Vagina (tissue), 2 donors: ENCODE results near the gene DNAJB1. TPM values are rescaled to one million over a fixed set of nuclear protein-coding genes. Genes with fewer than 3 reads are reported as not detected.
A peak's percentile ranks its signal among the peaks of the same experiment; 100 is the strongest.

Experiments
- DNase-seq, 2 donors: peaks; one replicate each; pipeline ENCODE4 v3.0.0-alpha.2; 2017; ENCODE audit errors: extremely low spot score in 2 of 2
- H3K27ac ChIP-seq: fragments of 200-600 bp; sonication (generic); one replicate; pipeline ENCODE4 v1.5.1; 2019
- H3K27me3 ChIP-seq: fragments of 200-600 bp; sonication (generic); one replicate; pipeline ENCODE4 v1.5.1; 2019
- H3K36me3 ChIP-seq, 2 donors: fragments of 200-600 bp; sonication (generic); one replicate each; pipeline ENCODE4 v1.5.1; 2017 to 2019
- H3K4me1 ChIP-seq: fragments of 200-600 bp; sonication (generic); one replicate; pipeline ENCODE4 v1.5.1; 2019
- H3K4me3 ChIP-seq, 2 donors: fragments of 200-600 bp; sonication (generic); 1 replicate in 1 of 2; 2 replicates in 1 of 2; pipeline ENCODE4 v1.5.1; 2016 to 2019
- H3K9me3 ChIP-seq: fragments of 200-600 bp; sonication (generic); one replicate; pipeline ENCODE4 v1.5.1; 2019
- CTCF ChIP-seq, 3 experiments: fragments of 450-650 bp in 2 of 3; fragments of 200-600 bp in 1 of 3; sonication (generic) in 1 of 3; IDR thresholded peaks; one replicate each; pipeline ENCODE4 v1.5.1; 2017 to 2019; ENCODE audit warnings: antibody characterized with exemption in 3 of 3, mild to moderate bottlenecking in 2 of 3, moderate library complexity in 2 of 3
- POLR2A ChIP-seq, 2 donors: fragments of 450-650 bp; IDR thresholded peaks; one replicate each; pipeline ENCODE4 v1.6.1; 2017; ENCODE audit warnings: antibody characterized with exemption in 2 of 2, mild to moderate bottlenecking in 2 of 2, moderate library complexity in 2 of 2
- POLR2AphosphoS5 ChIP-seq, 2 donors: sonication (generic); formaldehyde crosslinking; IDR thresholded peaks; one replicate each; pipeline ENCODE4 v1.9.0; 2017; ENCODE audit warnings: antibody characterized with exemption in 2 of 2, mild to moderate bottlenecking in 2 of 2, low read depth in 1 of 2; ENCODE audit not compliant: insufficient read depth in 1 of 2
- intact Hi-C: fragments of 100-400 bp; cut with DNase I; formaldehyde crosslinking; loops from one replicate; pipeline ENCODE4 v1.15.1; 2023
- total RNA-seq: library from RNA; depleted of rRNA; stranded (reverse); fragments of >200 nt; gene quantifications from one replicate; pipeline ENCODE4 v1.2.3, GENCODE V29; 2016

DNAJB1 gene
- total RNA-seq, 1 donor from 2014 or later: 164 TPM

GRCh38 chr19:14529254-14530004 is 11.2 kb upstream of the DNAJB1 start, which contains the start of gene TECR:
Gene TECR (plus strand): TSS chr19:14529594. CDS start chr19:14529697, 103 bp downstream.
- H3K36me3 ChIP-seq: no peaks in the 10 kb centered on the region
- H3K27ac ChIP-seq: peak within 1 kb of the TSS; percentile 98
- TF ChIP-seq POLR2AphosphoS5 (IDR thresholded peaks at IDR 0.05; ENCODE audit: insufficient read depth in 1 of 2, low read depth in 1 of 2) (peak; percentile 92 to 100), POLR2A (IDR thresholded peaks at IDR 0.05) (peak; percentile 94 to 97), CTCF (IDR thresholded peaks at IDR 0.05) (peak in 1 of 3 experiments; percentile 20)
- intact Hi-C loops: no loop called here
- H3K4me3 ChIP-seq: peak within 1 kb of the TSS; percentile 56 to 90
- DNase-seq: peak; percentile 100
- no peaks in the 10 kb centered on the region for H3K9me3 ChIP-seq
- no peaks in the 10 kb centered on the region for H3K27me3 ChIP-seq
- peaks cover 59% of the 10 kb centered on the region for H3K4me1 ChIP-seq

DNA sequence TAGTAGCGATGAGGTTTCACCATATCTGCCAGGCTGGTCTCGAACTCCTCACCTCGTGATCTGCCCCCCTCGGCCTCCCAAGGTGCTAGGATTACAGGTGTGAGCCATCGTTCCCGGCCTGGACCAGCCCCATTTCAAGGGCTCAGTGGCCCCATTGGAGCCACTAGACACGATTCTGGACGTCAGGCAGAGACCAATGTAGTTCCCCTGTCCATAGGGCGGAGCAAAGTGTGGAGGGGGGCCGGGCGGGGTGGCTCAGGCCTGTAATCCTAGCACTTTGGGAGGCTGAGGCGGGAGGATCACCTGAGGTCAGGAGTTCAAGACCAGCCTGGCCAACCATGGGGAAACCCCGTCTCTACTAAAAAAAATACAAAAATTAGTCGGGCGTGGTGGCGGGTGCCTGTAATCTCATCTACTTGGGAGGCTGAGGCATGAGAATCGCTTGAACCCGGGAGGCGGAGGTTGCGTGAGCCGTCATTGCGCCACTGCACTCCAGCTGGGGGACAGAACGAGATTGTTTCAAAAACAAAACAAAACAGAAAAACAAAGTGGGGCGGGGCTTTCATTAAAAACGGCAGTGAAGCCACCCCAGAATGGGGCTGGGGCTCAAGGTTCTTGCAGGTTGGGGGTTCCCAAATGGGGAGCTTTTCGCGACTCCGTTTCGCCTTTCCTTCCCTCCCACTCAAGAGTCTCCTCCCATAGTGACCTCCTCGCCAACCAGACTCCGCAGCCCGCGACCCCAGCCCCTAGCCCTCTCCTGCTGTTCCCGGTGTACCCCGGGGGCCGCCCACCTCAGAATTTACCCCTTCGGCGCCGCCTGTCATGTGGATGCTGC is 10.4 kb upstream of the DNAJB1 start:
- H3K27me3 ChIP-seq: no peaks in the 10 kb centered on the region
- H3K4me3 ChIP-seq: peak overlapping the region; percentile 53 to 90
- intact Hi-C loops: no loop called here
- TF ChIP-seq POLR2A (IDR thresholded peaks at IDR 0.05) (no peak), POLR2AphosphoS5 (IDR thresholded peaks at IDR 0.05; ENCODE audit: insufficient read depth in 1 of 2, low read depth in 1 of 2) (no peak), CTCF (IDR thresholded peaks at IDR 0.05) (no peak)
- H3K4me1 ChIP-seq: peaks cover 58% of the 10 kb centered on the region
- DNase-seq: peak in 1 of 2 donors; percentile 96
- H3K9me3 ChIP-seq: no peaks in the 10 kb centered on the region
- H3K36me3 ChIP-seq: no peaks in the 10 kb centered on the region
- H3K27ac ChIP-seq: peak overlapping the region; percentile 98

GRCh38 chr19:14526423-14526822 is 8.2 kb upstream of the DNAJB1 start:
- Histone ChIP-seq H3K27me3 (no peaks in the 10 kb centered on the region), H3K36me3 (no peaks in the 10 kb centered on the region), H3K4me1 (peaks cover 36% of the 10 kb centered on the region), H3K4me3 (no peak overlapping the region), H3K27ac (peak overlapping the region; percentile 98), H3K9me3 (no peaks in the 10 kb centered on the region)
- TF ChIP-seq POLR2AphosphoS5 (IDR thresholded peaks at IDR 0.05; ENCODE audit: insufficient read depth in 1 of 2, low read depth in 1 of 2): no peak
- no peak for TF ChIP-seq POLR2A (IDR thresholded peaks at IDR 0.05)
- TF ChIP-seq CTCF (IDR thresholded peaks at IDR 0.05): no peak
- no peak for DNase-seq
- intact Hi-C loops: no loop called here

GRCh38 chr19:14525729-14526128 is 7.5 kb upstream of the DNAJB1 start:
- H3K27me3 ChIP-seq: no peaks in the 10 kb centered on the region
- intact Hi-C loops: no loop called here
- peaks cover 29% of the 10 kb centered on the region for H3K4me1 ChIP-seq
- no peaks in the 10 kb centered on the region for H3K36me3 ChIP-seq
- no peak for TF ChIP-seq POLR2A (IDR thresholded peaks at IDR 0.05)
- peak in 1 of 2 donors; percentile 84 for TF ChIP-seq POLR2AphosphoS5 (IDR thresholded peaks at IDR 0.05; ENCODE audit: insufficient read depth in 1 of 2, low read depth in 1 of 2)
- H3K9me3 ChIP-seq: no peaks in the 10 kb centered on the region
- DNase-seq: no peak
- H3K27ac ChIP-seq: peak overlapping the region; percentile 98
- no peak overlapping the region for H3K4me3 ChIP-seq

- TF ChIP-seq POLR2AphosphoS5 (IDR thresholded peaks at IDR 0.05; ENCODE audit: insufficient read depth in 1 of 2, low read depth in 1 of 2) (no peak), CTCF (IDR thresholded peaks at IDR 0.05) (no peak), POLR2A (IDR thresholded peaks at IDR 0.05) (no peak)
- intact Hi-C loops: no loop called here
- peaks cover 0 to 11% of the 10 kb centered on the region in 2 donors for H3K36me3 ChIP-seq
- no peaks in the 10 kb centered on the region for H3K9me3 ChIP-seq
- H3K4me3 ChIP-seq: no peak overlapping the region
- H3K27ac ChIP-seq: peak overlapping the region; percentile 100
- H3K4me1 ChIP-seq: peaks cover 27% of the 10 kb centered on the region
- DNase-seq: no peak
- no peaks in the 10 kb centered on the region for H3K27me3 ChIP-seq
Observed at GRCh38 chr19:14520543-14520942, 2.3 kb upstream of the DNAJB1 start.
